Measurements from ENCODE around the gene ZNF654. TPM values are rescaled to one million over a fixed set of nuclear protein-coding genes. Genes with fewer than 3 reads are reported as not detected.

Gene ZNF654
- total RNA-seq, 1 experiment from 2014 or later, result 25.0 TPM

DNA sequence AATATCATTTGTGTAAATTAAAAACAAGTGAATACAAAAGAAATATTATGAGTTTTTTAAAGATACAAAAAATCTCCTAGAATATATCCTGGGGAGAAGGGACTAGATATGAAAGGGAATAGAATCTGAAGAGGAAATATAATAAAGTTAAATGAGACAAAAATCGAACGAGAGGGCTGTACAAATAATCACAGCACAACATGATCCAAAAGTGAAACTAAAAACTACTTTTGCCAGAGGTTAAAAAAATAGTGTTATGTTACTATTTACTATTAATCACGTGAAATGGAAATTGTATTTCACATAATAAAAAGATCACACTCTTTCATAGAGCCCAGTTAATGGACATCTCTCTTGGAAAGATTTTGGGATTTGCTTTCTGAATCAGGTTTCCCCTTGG lies 28.8 kb upstream of the ZNF654 start:
- H3K4me3 ChIP-seq (ENCODE audit: low read depth, low read length, poor library complexity, severe bottlenecking), result no peak overlapping the region
- BruUV-seq (replicated peaks), result no TSS peak
- no peak overlapping the region for H3K27ac ChIP-seq (ENCODE audit: low read depth, low read length, poor library complexity, severe bottlenecking)
- no peak for DNase-seq (ENCODE audit: low spot score)
- ChIA-PET POLR2A (ENCODE audit: low non-redundant PET) (no interaction called here), CTCF (no interaction called here)
- H3K4me1 ChIP-seq (ENCODE audit: insufficient read depth, low read length, poor library complexity, severe bottlenecking), result peaks cover 14% of the 10 kb centered on the region
- no peaks in the 10 kb centered on the region for H3K27me3 ChIP-seq (replicated peaks; ENCODE audit: insufficient read depth, low read depth, low read length, poor library complexity)
- H3K36me3 ChIP-seq (ENCODE audit: insufficient read depth, low read length, poor library complexity, severe bottlenecking), result no peaks in the 10 kb centered on the region
- TF ChIP-seq, protein P1, sequence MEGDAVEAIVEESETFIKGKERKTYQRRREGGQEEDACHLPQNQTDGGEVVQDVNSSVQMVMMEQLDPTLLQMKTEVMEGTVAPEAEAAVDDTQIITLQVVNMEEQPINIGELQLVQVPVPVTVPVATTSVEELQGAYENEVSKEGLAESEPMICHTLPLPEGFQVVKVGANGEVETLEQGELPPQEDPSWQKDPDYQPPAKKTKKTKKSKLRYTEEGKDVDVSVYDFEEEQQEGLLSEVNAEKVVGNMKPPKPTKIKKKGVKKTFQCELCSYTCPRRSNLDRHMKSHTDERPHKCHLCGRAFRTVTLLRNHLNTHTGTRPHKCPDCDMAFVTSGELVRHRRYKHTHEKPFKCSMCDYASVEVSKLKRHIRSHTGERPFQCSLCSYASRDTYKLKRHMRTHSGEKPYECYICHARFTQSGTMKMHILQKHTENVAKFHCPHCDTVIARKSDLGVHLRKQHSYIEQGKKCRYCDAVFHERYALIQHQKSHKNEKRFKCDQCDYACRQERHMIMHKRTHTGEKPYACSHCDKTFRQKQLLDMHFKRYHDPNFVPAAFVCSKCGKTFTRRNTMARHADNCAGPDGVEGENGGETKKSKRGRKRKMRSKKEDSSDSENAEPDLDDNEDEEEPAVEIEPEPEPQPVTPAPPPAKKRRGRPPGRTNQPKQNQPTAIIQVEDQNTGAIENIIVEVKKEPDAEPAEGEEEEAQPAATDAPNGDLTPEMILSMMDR (conservative IDR thresholded peaks at IDR 0.05; ENCODE audit: low read depth, low read length), result no peak
- no peak for TF ChIP-seq EZH2 (IDR thresholded peaks at IDR 0.05; ENCODE audit: borderline replicate concordance, low read depth, low read length, poor library complexity, severe bottlenecking)
- intact Hi-C loops (cut with micrococcal nuclease; ENCODE audit: unreplicated experiment), result no loop called here
- no peaks in the 10 kb centered on the region for H3K9me3 ChIP-seq (ENCODE audit: low read depth, low read length, poor library complexity, severe bottlenecking)

DNA sequence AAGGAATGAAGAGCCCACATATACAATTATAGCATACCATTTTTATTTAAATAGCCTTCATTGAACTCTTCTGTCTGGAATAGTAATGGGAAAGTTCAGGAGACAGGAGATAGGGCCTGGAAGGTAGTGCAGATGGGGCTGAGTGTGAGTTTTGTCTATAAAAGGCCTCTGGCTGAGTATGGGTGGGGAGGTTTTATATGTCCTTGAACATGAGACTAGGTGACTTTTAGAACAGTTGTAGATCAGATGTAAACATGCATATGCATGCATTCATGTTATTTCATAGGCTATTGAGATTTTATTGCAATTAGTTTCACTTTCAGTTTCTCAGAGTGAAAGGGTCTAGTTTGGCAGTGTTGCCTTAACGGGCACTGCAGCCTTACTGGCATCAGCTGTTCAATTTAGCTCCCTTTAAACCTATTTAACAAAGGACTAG lies 27.4 kb upstream of the ZNF654 start:
- Histone ChIP-seq H3K4me3 (ENCODE audit: low read depth, low read length, poor library complexity, severe bottlenecking) (peak overlapping the region; percentile 5), H3K36me3 (ENCODE audit: insufficient read depth, low read length, poor library complexity, severe bottlenecking) (no peaks in the 10 kb centered on the region), H3K9me3 (ENCODE audit: low read depth, low read length, poor library complexity, severe bottlenecking) (no peaks in the 10 kb centered on the region), H3K4me1 (ENCODE audit: insufficient read depth, low read length, poor library complexity, severe bottlenecking) (peaks cover 6% of the 10 kb centered on the region), H3K27me3 (replicated peaks; ENCODE audit: insufficient read depth, low read depth, low read length, poor library complexity) (no peaks in the 10 kb centered on the region), H3K27ac (ENCODE audit: low read depth, low read length, poor library complexity, severe bottlenecking) (no peak overlapping the region)
- peak; percentile 24 for DNase-seq (ENCODE audit: low spot score)
- intact Hi-C loops (cut with micrococcal nuclease; ENCODE audit: unreplicated experiment), result no loop called here
- ChIA-PET POLR2A (ENCODE audit: low non-redundant PET) (interaction anchor here (0.7 kb wide), 1 partner anchor 738 kb away, joined by 3 read pairs; no protein-coding TSS in a partner anchor), CTCF (interaction anchor here (1.2 kb wide), 1 partner anchor 82 kb away, joined by 3 read pairs; no protein-coding TSS in a partner anchor)
- BruUV-seq (replicated peaks), result no TSS peak
- no peak for TF ChIP-seq EZH2 (IDR thresholded peaks at IDR 0.05; ENCODE audit: borderline replicate concordance, low read depth, low read length, poor library complexity, severe bottlenecking)
- TF ChIP-seq, protein P1 (conservative IDR thresholded peaks at IDR 0.05; ENCODE audit: low read depth, low read length), result no peak

DNA sequence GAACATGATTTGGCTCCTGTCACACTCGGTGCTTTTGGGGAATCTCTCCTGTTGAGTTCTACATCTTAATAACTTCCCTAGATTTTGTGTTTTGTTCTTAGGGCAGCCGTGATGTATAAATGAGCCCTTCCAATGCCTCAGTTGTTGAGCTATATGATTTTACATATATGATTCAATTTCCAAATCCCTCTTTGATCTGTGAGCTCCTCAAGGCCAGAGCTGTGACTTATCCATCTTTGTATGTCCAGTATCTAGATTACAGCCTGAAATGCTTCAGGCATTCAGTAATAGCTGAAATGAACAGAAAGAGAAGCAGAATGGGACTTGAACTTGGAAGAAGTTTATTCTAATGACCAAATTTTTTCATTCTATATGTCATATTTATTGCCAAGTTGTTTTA lies 26.8 kb upstream of the ZNF654 start:
- Histone ChIP-seq H3K4me1 (ENCODE audit: insufficient read depth, low read length, poor library complexity, severe bottlenecking) (peaks cover 6% of the 10 kb centered on the region), H3K9me3 (ENCODE audit: low read depth, low read length, poor library complexity, severe bottlenecking) (no peaks in the 10 kb centered on the region), H3K36me3 (ENCODE audit: insufficient read depth, low read length, poor library complexity, severe bottlenecking) (no peaks in the 10 kb centered on the region), H3K27ac (ENCODE audit: low read depth, low read length, poor library complexity, severe bottlenecking) (no peak overlapping the region), H3K27me3 (replicated peaks; ENCODE audit: insufficient read depth, low read depth, low read length, poor library complexity) (no peaks in the 10 kb centered on the region), H3K4me3 (ENCODE audit: low read depth, low read length, poor library complexity, severe bottlenecking) (no peak overlapping the region)
- intact Hi-C loops (cut with micrococcal nuclease; ENCODE audit: unreplicated experiment), result no loop called here
- DNase-seq (ENCODE audit: low spot score), result no peak
- POLR2A ChIA-PET (ENCODE audit: low non-redundant PET), result interaction anchor here (0.7 kb wide), 1 partner anchor 739 kb away, joined by 3 read pairs; no protein-coding TSS in a partner anchor
- CTCF ChIA-PET, result interaction anchor here (1.2 kb wide), 1 partner anchor 81 kb away, joined by 3 read pairs; no protein-coding TSS in a partner anchor
- TF ChIP-seq EZH2 (IDR thresholded peaks at IDR 0.05; ENCODE audit: borderline replicate concordance, low read depth, low read length, poor library complexity, severe bottlenecking), result no peak
- TF ChIP-seq, protein P1 (conservative IDR thresholded peaks at IDR 0.05; ENCODE audit: low read depth, low read length), result no peak
- BruUV-seq (replicated peaks), result no TSS peak

Measured in A673 (cell line).